B cell (primary cell): ENCODE results near the gene ZNF33B. TPM values are rescaled to one million over a fixed set of nuclear protein-coding genes. Genes with fewer than 3 reads are reported as not detected.

Experiments used
- ATAC-seq: fragments of 200-7000 bp; cut with Tn5 transposase; one replicate; pipeline ENCODE4 v1.10.0; 2021; ENCODE audit warnings: low read depth, mild to moderate bottlenecking, moderate number of reproducible peaks, moderate library complexity
- CTCF ChIA-PET: fragments of 350-600 bp; sonication (Branson Sonifier 250); formaldehyde crosslinking; loops from one replicate; lab custom pipeline; 2021; ENCODE audit warnings: antibody characterized with exemption, inconsistent platforms; lab: Charles Lee
- POLR2A ChIA-PET: fragments of 350-600 bp; sonication (Branson Sonifier 250); formaldehyde crosslinking; loops from one replicate; lab custom pipeline; 2021; ENCODE audit warnings: antibody characterized with exemption; lab: Charles Lee
- DNase-seq: peaks from one replicate; pipeline ENCODE4 v3.0.0; 2013
- H2AFZ ChIP-seq: 2 replicates; pipeline ENCODE4 v1.6.1; 2012; ENCODE audit warnings: mild to moderate bottlenecking, low read depth, low read length; ENCODE audit not compliant: insufficient read depth, poor library complexity, severe bottlenecking
- H3K27ac ChIP-seq, 2 donors: 1 replicate in 1 of 2; 2 replicates in 1 of 2; pipeline ENCODE4 v1.5.1; 2012 to 2013; ENCODE audit warnings: low read length in 2 of 2, mild to moderate bottlenecking in 2 of 2, moderate library complexity in 1 of 2
- H3K27me3 ChIP-seq, 4 experiments: fragments of 200-600 bp in 1 of 4; sonication (generic) in 1 of 4; replicated peaks in 1 of 4; 1 replicate in 2 of 4; 2 replicates in 2 of 4; pipeline versions ENCODE4 v1.6.1 to v1.7.0; 2013 to 2016; ENCODE audit warnings: low read length in 3 of 4, mild to moderate bottlenecking in 2 of 4, mixed read lengths in 1 of 4, moderate library complexity in 1 of 4; ENCODE audit not compliant: insufficient read depth in 4 of 4, control insufficient read depth in 3 of 4; ENCODE audit errors: control extremely low read depth in 1 of 4
- H3K36me3 ChIP-seq, 2 experiments: replicated peaks in 1 of 2; 1 replicate in 1 of 2; 2 replicates in 1 of 2; pipeline versions ENCODE4 v1.6.1 to v1.7.1; 2013; ENCODE audit warnings: low read length in 1 of 2; ENCODE audit not compliant: insufficient read depth in 2 of 2, control insufficient read depth in 1 of 2; ENCODE audit errors: control extremely low read depth in 1 of 2, extremely low read depth in 1 of 2
- H3K4me1 ChIP-seq, 2 donors: fragments of 200-600 bp in 1 of 2; sonication (generic) in 1 of 2; 1 replicate in 1 of 2; 2 replicates in 1 of 2; pipeline versions ENCODE4 v1.5.1 to v1.6.1; 2013 to 2017; ENCODE audit warnings: low read length in 2 of 2; ENCODE audit not compliant: control insufficient read depth in 2 of 2, insufficient read depth in 2 of 2
- H3K4me2 ChIP-seq: replicated peaks from 2 replicates; pipeline ENCODE3; 2012; ENCODE audit warnings: mild to moderate bottlenecking, low read depth, low read length; ENCODE audit not compliant: poor library complexity, severe bottlenecking
- H3K4me3 ChIP-seq, 5 experiments: fragments of 200-600 bp in 1 of 5; sonication (generic) in 1 of 5; 1 replicate in 3 of 5; 2 replicates in 2 of 5; pipeline versions ENCODE4 v1.5.1 to v1.7.0; 2011 to 2016; ENCODE audit warnings: low read length in 4 of 5, mild to moderate bottlenecking in 4 of 5, low read depth in 2 of 5, control low read depth in 1 of 5, moderate library complexity in 1 of 5; ENCODE audit not compliant: insufficient read depth in 1 of 5; ENCODE audit errors: control extremely low read depth in 1 of 5, extremely low read depth in 1 of 5
- H3K79me2 ChIP-seq: fragments of 200-600 bp; sonication (generic); one replicate; pipeline ENCODE4 v1.6.0; 2016; ENCODE audit warnings: low read length; ENCODE audit not compliant: control insufficient read depth, insufficient read depth
- H3K9ac ChIP-seq: fragments of 200-600 bp; sonication (generic); 2 replicates; pipeline ENCODE4 v1.6.1; 2017; ENCODE audit warnings: mild to moderate bottlenecking, low read length, moderate library complexity
- H3K9me3 ChIP-seq, 3 donors: one replicate each; pipeline versions ENCODE4 v1.6.1 to v1.7.1; 2013; ENCODE audit warnings: low read length in 2 of 3; ENCODE audit not compliant: control insufficient read depth in 2 of 3, insufficient read depth in 1 of 3; ENCODE audit errors: control extremely low read depth in 1 of 3
- H4K20me1 ChIP-seq: 2 replicates; pipeline ENCODE4 v1.6.0; 2012; ENCODE audit warnings: mild to moderate bottlenecking, low read length; ENCODE audit not compliant: insufficient read depth, control insufficient read depth, poor library complexity, severe bottlenecking
- H3K27ac Mint-ChIP-seq: one replicate; pipeline ENCODE4 v1.8.0; 2021; ENCODE audit warnings: mixed read lengths
- H3K27me3 Mint-ChIP-seq: one replicate; pipeline ENCODE4 v1.8.0; 2021; ENCODE audit warnings: mixed read lengths
- H3K4me1 Mint-ChIP-seq: one replicate; pipeline ENCODE4 v1.8.0; 2021; ENCODE audit warnings: mixed read lengths
- H3K4me3 Mint-ChIP-seq: one replicate; pipeline ENCODE4 v1.8.0; 2021; ENCODE audit warnings: mixed read lengths
- H3K9me3 Mint-ChIP-seq: one replicate; pipeline ENCODE4 v1.8.0; 2022; ENCODE audit warnings: mixed read lengths; ENCODE audit not compliant: insufficient read depth
- EZH2 ChIP-seq: IDR thresholded peaks from 2 replicates; pipeline ENCODE4 v1.6.1; 2012; ENCODE audit warnings: borderline replicate concordance, low read depth, mild to moderate bottlenecking, moderate library complexity, low read length; ENCODE audit not compliant: insufficient read depth, poor library complexity, severe bottlenecking
- WGBS: methylation state at CpG from one replicate; pipeline ENCODE4 v1.1.5; 2013; ENCODE audit warnings: missing lambda C conversion rate; ENCODE audit not compliant: insufficient coverage; 5-methylcytosine and 5-hydroxymethylcytosine counted together
- intact Hi-C: fragments of 100-400 bp; cut with micrococcal nuclease; formaldehyde crosslinking; loops from one replicate; pipeline ENCODE4 v1.10.0; 2022
- polyA plus RNA-seq: library from polyadenylated mRNA; depleted of rRNA; stranded (reverse); fragments of >200 nt; gene quantifications from 2 replicates; pipeline ENCODE4 v1.2.3, GENCODE V29; 2012
- total RNA-seq, 2 donors: library from RNA; stranded (reverse); fragments of 120-200 nt in 1 of 2; gene quantifications; 1 replicate in 1 of 2; 2 replicates in 1 of 2; pipeline versions ENCODE4 v1.2.3 to v1.2.4, GENCODE V29; 2013 to 2022
- TF ChIP-seq, protein P1 (sequence below): fragments of 200-600 bp; IDR thresholded peaks from one replicate; pipeline ENCODE4 v1.8.0; 2022; ENCODE audit warnings: antibody characterized with exemption, mild to moderate bottlenecking

Gene ZNF33B
- total and polyA plus RNA-seq, 2 donors (not counting 1 experiment from before 2014, with no cell fraction given): 15.5 to 66.9 TPM

DNA sequence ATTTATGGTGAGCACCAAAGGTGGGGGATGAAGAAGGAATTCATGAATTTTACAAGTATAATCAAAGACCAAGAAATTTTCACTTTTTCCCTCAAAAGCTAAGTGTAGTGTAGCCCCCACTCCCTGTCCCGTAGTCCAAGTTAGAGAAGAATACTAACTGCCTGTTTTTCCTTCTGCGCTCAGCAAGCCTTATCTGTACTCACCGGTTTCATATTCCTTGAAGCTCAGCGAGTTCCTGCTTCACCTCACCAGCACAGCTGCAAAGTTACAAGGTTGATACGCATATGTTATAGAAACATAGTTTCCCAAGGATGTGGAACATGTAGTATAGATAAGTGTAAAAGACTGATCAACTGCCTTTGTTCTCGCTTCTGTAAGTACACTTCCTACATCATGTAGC, 16.0 kb upstream of the ZNF33B start:
- Mint-ChIP-seq H3K9me3 (no peaks in the 10 kb centered on the region), H3K27me3 (peaks cover 28% of the 10 kb centered on the region), H3K27ac (no peak overlapping the region), H3K4me1 (no peaks in the 10 kb centered on the region), H3K4me3 (no peak overlapping the region)
- Histone ChIP-seq H4K20me1 (no peaks in the 10 kb centered on the region), H3K9me3 (no peaks in the 10 kb centered on the region), H2AFZ (no peak overlapping the region), H3K4me1 (no peaks in the 10 kb centered on the region), H3K9ac (no peak overlapping the region), H3K4me3 (no peak overlapping the region), H3K4me2 (no peak overlapping the region), H3K27ac (no peak overlapping the region), H3K27me3 (no peaks in the 10 kb centered on the region), H3K79me2 (no peaks in the 10 kb centered on the region), H3K36me3 (no peaks in the 10 kb centered on the region)
- no peak for TF ChIP-seq EZH2
- TF ChIP-seq, protein P1, sequence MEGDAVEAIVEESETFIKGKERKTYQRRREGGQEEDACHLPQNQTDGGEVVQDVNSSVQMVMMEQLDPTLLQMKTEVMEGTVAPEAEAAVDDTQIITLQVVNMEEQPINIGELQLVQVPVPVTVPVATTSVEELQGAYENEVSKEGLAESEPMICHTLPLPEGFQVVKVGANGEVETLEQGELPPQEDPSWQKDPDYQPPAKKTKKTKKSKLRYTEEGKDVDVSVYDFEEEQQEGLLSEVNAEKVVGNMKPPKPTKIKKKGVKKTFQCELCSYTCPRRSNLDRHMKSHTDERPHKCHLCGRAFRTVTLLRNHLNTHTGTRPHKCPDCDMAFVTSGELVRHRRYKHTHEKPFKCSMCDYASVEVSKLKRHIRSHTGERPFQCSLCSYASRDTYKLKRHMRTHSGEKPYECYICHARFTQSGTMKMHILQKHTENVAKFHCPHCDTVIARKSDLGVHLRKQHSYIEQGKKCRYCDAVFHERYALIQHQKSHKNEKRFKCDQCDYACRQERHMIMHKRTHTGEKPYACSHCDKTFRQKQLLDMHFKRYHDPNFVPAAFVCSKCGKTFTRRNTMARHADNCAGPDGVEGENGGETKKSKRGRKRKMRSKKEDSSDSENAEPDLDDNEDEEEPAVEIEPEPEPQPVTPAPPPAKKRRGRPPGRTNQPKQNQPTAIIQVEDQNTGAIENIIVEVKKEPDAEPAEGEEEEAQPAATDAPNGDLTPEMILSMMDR: no peak
- ChIA-PET POLR2A (no interaction called here), CTCF (no interaction called here)
- no peak for ATAC-seq
- intact Hi-C loops: no loop called here
- DNase-seq: no peak
- 74% methylated on average over 3 of the region's 6 CpGs for WGBS

DNA sequence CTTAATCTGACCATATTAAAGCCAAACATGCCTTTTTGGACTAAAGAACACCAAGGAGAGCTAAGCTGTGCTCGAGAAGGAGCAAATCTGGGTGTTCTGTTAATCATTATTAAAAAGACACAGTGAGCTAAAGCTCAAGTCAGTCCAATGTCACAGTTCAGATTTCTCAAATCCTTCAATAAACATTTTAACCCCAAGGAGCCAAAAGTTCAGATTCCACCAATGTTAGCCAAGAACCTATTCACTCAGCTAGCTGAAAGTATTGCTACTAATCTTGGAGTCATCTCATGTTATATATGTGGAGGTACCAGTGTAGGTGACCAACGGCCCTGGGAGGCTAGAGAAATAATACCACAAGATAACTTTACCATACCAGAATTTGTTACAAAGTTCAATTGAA, 14.5 kb upstream of the ZNF33B start:
- ChIA-PET POLR2A (no interaction called here), CTCF (no interaction called here)
- Histone ChIP-seq H3K27me3 (no peaks in the 10 kb centered on the region), H3K9me3 (no peaks in the 10 kb centered on the region), H3K4me1 (no peaks in the 10 kb centered on the region), H3K4me3 (no peak overlapping the region), H4K20me1 (no peaks in the 10 kb centered on the region), H3K4me2 (no peak overlapping the region), H3K36me3 (no peaks in the 10 kb centered on the region), H3K27ac (no peak overlapping the region), H3K79me2 (no peaks in the 10 kb centered on the region), H2AFZ (no peak overlapping the region), H3K9ac (no peak overlapping the region)
- H3K4me1 Mint-ChIP-seq: no peaks in the 10 kb centered on the region
- WGBS: no CpG with 5 or more reads among the region's 2 CpGs
- no peak overlapping the region for H3K27ac Mint-ChIP-seq
- H3K4me3 Mint-ChIP-seq: no peak overlapping the region
- intact Hi-C loops: no loop called here
- no peak for DNase-seq
- ATAC-seq: no peak
- H3K9me3 Mint-ChIP-seq: no peaks in the 10 kb centered on the region
- peaks cover 20% of the 10 kb centered on the region for H3K27me3 Mint-ChIP-seq
- TF ChIP-seq, protein P1: no peak
- no peak for TF ChIP-seq EZH2
